ENCODE measurements around the gene MICU1.
A peak's percentile ranks its signal among the peaks of the same experiment; 100 is the strongest.

Gene MICU1

GRCh38 chr10:72637398-72637857 lies 11.5 kb upstream of the MICU1 start:
- no peak for TF ChIP-seq CTCF (IDR thresholded peaks at IDR 0.05; ENCODE audit: low read depth, low read length)
- H3K4me3 ChIP-seq (replicated peaks in 1 of 2; ENCODE audit: low read depth in 2 of 2, low read length in 2 of 2): no peak overlapping the region
- DNase-seq (ENCODE audit: low read depth in 2 of 2): peak; percentile 70 to 71

- no peak overlapping the region for H3K4me3 ChIP-seq (replicated peaks in 1 of 2; ENCODE audit: low read depth in 2 of 2, low read length in 2 of 2)
- no peak for TF ChIP-seq CTCF (IDR thresholded peaks at IDR 0.05; ENCODE audit: low read depth, low read length)
- no peak for DNase-seq (ENCODE audit: low read depth in 2 of 2)
These were observed 4.3 kb upstream of the MICU1 start for GRCh38 chr10:72630144-72630543.

GRCh38 chr10:72626444-72626754 lies 520 bp upstream of the MICU1 start:
- TF ChIP-seq CTCF (IDR thresholded peaks at IDR 0.05; ENCODE audit: low read depth, low read length): no peak
- peak overlapping the region; percentile 94 to 98 for H3K4me3 ChIP-seq (replicated peaks in 1 of 2; ENCODE audit: low read depth in 2 of 2, low read length in 2 of 2)
- no peak for DNase-seq (ENCODE audit: low read depth in 2 of 2)

- H3K4me3 ChIP-seq (replicated peaks in 1 of 2; ENCODE audit: low read depth in 2 of 2, low read length in 2 of 2): peak overlapping the region; percentile 94 to 98
- peak in 1 of 2 donors; percentile 19 for DNase-seq (ENCODE audit: low read depth in 2 of 2)
- TF ChIP-seq CTCF (IDR thresholded peaks at IDR 0.05; ENCODE audit: low read depth, low read length): no peak
These were observed 637 bp downstream of the MICU1 start for GRCh38 chr10:72625276-72625607.

- H3K4me3 ChIP-seq (replicated peaks in 1 of 2; ENCODE audit: low read depth in 2 of 2, low read length in 2 of 2): no peak overlapping the region
- no peak for TF ChIP-seq CTCF (IDR thresholded peaks at IDR 0.05; ENCODE audit: low read depth, low read length)
- DNase-seq (ENCODE audit: low read depth in 2 of 2): no peak
These were observed 3.6 kb downstream of the MICU1 start for GRCh38 chr10:72622271-72622670.

GRCh38 chr10:72616716-72617115 lies 9.2 kb downstream of the MICU1 start:
- DNase-seq (ENCODE audit: low read depth in 2 of 2): peak in 1 of 2 donors; percentile 29
- H3K4me3 ChIP-seq (replicated peaks in 1 of 2; ENCODE audit: low read depth in 2 of 2, low read length in 2 of 2): no peak overlapping the region
- TF ChIP-seq CTCF (IDR thresholded peaks at IDR 0.05; ENCODE audit: low read depth, low read length): no peak

- DNase-seq (ENCODE audit: low read depth in 2 of 2): peak in 1 of 2 donors; percentile 23
- no peak for TF ChIP-seq CTCF (IDR thresholded peaks at IDR 0.05; ENCODE audit: low read depth, low read length)
- no peak overlapping the region for H3K4me3 ChIP-seq (replicated peaks in 1 of 2; ENCODE audit: low read depth in 2 of 2, low read length in 2 of 2)
These were observed 9.9 kb downstream of the MICU1 start for GRCh38 chr10:72615970-72616369.
